ENCODE measurements around the gene SLC39A11.

DNA sequence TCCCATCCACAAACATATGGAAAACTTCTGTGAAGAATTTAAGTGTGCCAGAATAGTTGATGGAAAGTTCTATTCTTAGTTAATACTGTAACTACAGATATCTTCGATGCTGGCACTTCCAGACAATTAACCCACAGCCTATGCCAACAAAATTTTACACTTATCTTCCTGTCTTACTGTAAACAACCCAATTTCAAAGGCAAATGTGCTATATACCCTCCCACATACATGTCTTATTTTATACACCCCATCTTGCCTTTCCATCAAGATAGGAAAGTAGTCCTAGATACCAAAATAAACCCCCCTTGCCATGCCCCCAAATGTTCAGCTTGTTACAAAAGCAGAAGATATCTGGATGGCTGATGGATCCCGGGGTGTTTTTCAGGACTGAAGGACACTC lies 306.3 kb downstream of the SLC39A11 start:
- no peak for TF ChIP-seq POLR2A (IDR thresholded peaks at IDR 0.05)
- TF ChIP-seq CTCF (IDR thresholded peaks at IDR 0.05), result no peak

Measured in esophagus squamous epithelium (tissue), 4 donors.